Measurements from ENCODE around the gene UBE2J1.

Gene UBE2J1

GRCh38 chr6:89287351-89288028 lies 65.0 kb downstream of the UBE2J1 start:
- DNase-seq: no peak

- DNase-seq: no peak
These were observed 66.0 kb downstream of the UBE2J1 start for GRCh38 chr6:89286516-89286915.

- no peak for DNase-seq
These were observed 67.4 kb downstream of the UBE2J1 start for GRCh38 chr6:89284963-89285735.

- no peak for DNase-seq
These were observed 68.4 kb downstream of the UBE2J1 start for GRCh38 chr6:89284081-89284480.

GRCh38 chr6:89282749-89283148 lies 69.8 kb downstream of the UBE2J1 start:
- no peak for DNase-seq

GRCh38 chr6:89281779-89282246 lies 70.7 kb downstream of the UBE2J1 start:
- no peak for DNase-seq

- no peak for DNase-seq
These were observed 73.6 kb downstream of the UBE2J1 start for GRCh38 chr6:89278956-89279355.
